ENCODE data around the gene POLG. TPM values are rescaled to one million over a fixed set of nuclear protein-coding genes. Genes with fewer than 3 reads are reported as not detected.

POLG gene
- total RNA-seq, 1 experiment from 2014 or later: 83.5 TPM

- Histone ChIP-seq H2AFZ (ENCODE audit: low read length) (no peak overlapping the region), H4K20me1 (ENCODE audit: low read length) (no peaks in the 10 kb centered on the region), H3K79me2 (ENCODE audit: low read length) (no peaks in the 10 kb centered on the region), H3K27ac (ENCODE audit: low read length) (no peak overlapping the region), H3K36me3 (ENCODE audit: low read depth, low read length) (no peaks in the 10 kb centered on the region), H3F3A (ENCODE audit: low read length, unreplicated experiment) (no peaks in the 10 kb centered on the region), H3K4me3 (ENCODE audit: low read length) (no peak overlapping the region), H3K27me3 (ENCODE audit: low read length) (peaks cover 36% of the 10 kb centered on the region), H3K9me2 (replicated peaks; ENCODE audit: low read length) (no peaks in the 10 kb centered on the region), H3K4me1 (ENCODE audit: insufficient read depth, low read length) (0 out of 2 replicates have a peak, but pooled peaks cover 3% of the 10 kb centered on the region), H3K9ac (ENCODE audit: low read length) (no peak overlapping the region), H3K9me3 (ENCODE audit: low read length) (no peaks in the 10 kb centered on the region), H3K4me2 (ENCODE audit: low read length) (no peak overlapping the region)
- DNase-seq: peak; percentile 66
- no TSS peak for BruUV-seq (replicated peaks)
- ATAC-seq: peak; percentile 34
- ChIA-PET POLR2A (ENCODE audit: unreplicated experiment) (no interaction called here), CTCF (interaction anchor here (0.5 to 1.0 kb wide), 5 partner anchors 29 to 402 kb away, joined by 3 to 8 read pairs (median 5); no protein-coding TSS in a partner anchor)
- TF ChIP-seq CTCF (conservative IDR thresholded peaks at IDR 0.05; ENCODE audit: low read depth, low read length) (peak; percentile 84), EZH2phosphoT487 (IDR thresholded peaks at IDR 0.05; ENCODE audit: borderline replicate concordance, low read length) (no peak), EZH2 (IDR thresholded peaks at IDR 0.05; ENCODE audit: low read length, unreplicated experiment) (no peak)
- intact Hi-C loops (cut with micrococcal nuclease): loop anchor here (2.0 to 10.0 kb wide), 3 partner anchors 61 to 198 kb away; no protein-coding TSS in a partner anchor
These were observed 22.1 kb upstream of the POLG start for GRCh38 chr15:89356634-89357298.

- ATAC-seq (no peak), DNase-seq (no peak)
- H3K9me2 ChIP-seq (replicated peaks; ENCODE audit: low read length): no peaks in the 10 kb centered on the region
- ChIA-PET POLR2A (ENCODE audit: unreplicated experiment) (no interaction called here), CTCF (no interaction called here)
- H3K9ac ChIP-seq (ENCODE audit: low read length): no peak overlapping the region
- no TSS peak for BruUV-seq (replicated peaks)
- H3K27ac ChIP-seq (ENCODE audit: low read length): no peak overlapping the region
- no peak overlapping the region for H3K4me3 ChIP-seq (ENCODE audit: low read length)
- intact Hi-C loops (cut with micrococcal nuclease): loop anchor here (10.0 kb wide), 1 partner anchor 201 kb away; no protein-coding TSS in a partner anchor
- no peaks in the 10 kb centered on the region for H3F3A ChIP-seq (ENCODE audit: low read length, unreplicated experiment)
- no peak overlapping the region for H3K4me2 ChIP-seq (ENCODE audit: low read length)
- H2AFZ ChIP-seq (ENCODE audit: low read length): no peak overlapping the region
- no peaks in the 10 kb centered on the region for H3K9me3 ChIP-seq (ENCODE audit: low read length)
- H3K27me3 ChIP-seq (ENCODE audit: low read length): peaks cover 26% of the 10 kb centered on the region
- no peak for TF ChIP-seq EZH2 (IDR thresholded peaks at IDR 0.05; ENCODE audit: low read length, unreplicated experiment)
- TF ChIP-seq EZH2phosphoT487 (IDR thresholded peaks at IDR 0.05; ENCODE audit: borderline replicate concordance, low read length): no peak
- no peak for TF ChIP-seq CTCF (conservative IDR thresholded peaks at IDR 0.05; ENCODE audit: low read depth, low read length)
- no peaks in the 10 kb centered on the region for H4K20me1 ChIP-seq (ENCODE audit: low read length)
- H3K4me1 ChIP-seq (ENCODE audit: insufficient read depth, low read length): peaks cover 6% of the 10 kb centered on the region; the same call in 1 of the 2 replicates
- no peaks in the 10 kb centered on the region for H3K79me2 ChIP-seq (ENCODE audit: low read length)
- no peaks in the 10 kb centered on the region for H3K36me3 ChIP-seq (ENCODE audit: low read depth, low read length)
These were observed 19.4 kb upstream of the POLG start for GRCh38 chr15:89353991-89354390.

- H4K20me1 ChIP-seq (ENCODE audit: low read length): no peaks in the 10 kb centered on the region
- ChIA-PET CTCF (no interaction called here), POLR2A (ENCODE audit: unreplicated experiment) (no interaction called here)
- ATAC-seq (no peak), DNase-seq (no peak)
- no peaks in the 10 kb centered on the region for H3F3A ChIP-seq (ENCODE audit: low read length, unreplicated experiment)
- TF ChIP-seq EZH2phosphoT487 (IDR thresholded peaks at IDR 0.05; ENCODE audit: borderline replicate concordance, low read length): no peak
- TF ChIP-seq EZH2 (IDR thresholded peaks at IDR 0.05; ENCODE audit: low read length, unreplicated experiment): no peak
- no peak for TF ChIP-seq CTCF (conservative IDR thresholded peaks at IDR 0.05; ENCODE audit: low read depth, low read length)
- no peak overlapping the region for H2AFZ ChIP-seq (ENCODE audit: low read length)
- intact Hi-C loops (cut with micrococcal nuclease): loop anchor here (10.0 kb wide), 1 partner anchor 202 kb away; no protein-coding TSS in a partner anchor
- H3K27ac ChIP-seq (ENCODE audit: low read length): no peak overlapping the region
- no peak overlapping the region for H3K4me3 ChIP-seq (ENCODE audit: low read length)
- H3K36me3 ChIP-seq (ENCODE audit: low read depth, low read length): no peaks in the 10 kb centered on the region
- H3K27me3 ChIP-seq (ENCODE audit: low read length): peaks cover 21% of the 10 kb centered on the region
- no peak overlapping the region for H3K9ac ChIP-seq (ENCODE audit: low read length)
- no TSS peak for BruUV-seq (replicated peaks)
- H3K9me2 ChIP-seq (replicated peaks; ENCODE audit: low read length): no peaks in the 10 kb centered on the region
- H3K4me1 ChIP-seq (ENCODE audit: insufficient read depth, low read length): peaks cover 11% of the 10 kb centered on the region; the same call in 1 of the 2 replicates
- no peaks in the 10 kb centered on the region for H3K79me2 ChIP-seq (ENCODE audit: low read length)
- no peak overlapping the region for H3K4me2 ChIP-seq (ENCODE audit: low read length)
- H3K9me3 ChIP-seq (ENCODE audit: low read length): no peaks in the 10 kb centered on the region
These were observed 17.9 kb upstream of the POLG start for GRCh38 chr15:89352476-89352875.

Data from PC-3 (cell line).